Gastrocnemius medialis (tissue), 4 donors: ENCODE data around the gene UNC13A. TPM values are rescaled to one million over a fixed set of nuclear protein-coding genes. Genes with fewer than 3 reads are reported as not detected.

Source experiments
- ATAC-seq, 2 donors: fragments of 150-250 bp; one replicate each; pipeline ENCODE4 v1.9.1; 2016
- DNase-seq, 2 donors: peaks; one replicate each; pipeline ENCODE4 v3.0.0-alpha.2; 2019
- H3K27ac ChIP-seq, 4 donors: fragments of 200-600 bp; sonication (generic); 1 replicate in 1 of 4; 2 replicates in 3 of 4; pipeline ENCODE4 v1.5.1; 2016 to 2018; ENCODE audit warnings: mild to moderate bottlenecking in 2 of 4, moderate library complexity in 1 of 4
- H3K27me3 ChIP-seq, 3 donors: fragments of 200-600 bp; sonication (generic) in 2 of 3; 1 replicate in 1 of 3; 2 replicates in 2 of 3; pipeline versions ENCODE4 v1.5.1 to v1.6.0; 2016 to 2019; ENCODE audit warnings: mild to moderate bottlenecking in 1 of 3, moderate library complexity in 1 of 3
- H3K36me3 ChIP-seq, 2 donors: fragments of 200-600 bp; sonication (generic) in 1 of 2; one replicate each; pipeline ENCODE4 v1.5.1; 2017 to 2018
- H3K4me1 ChIP-seq, 2 donors: fragments of 200-600 bp; sonication (generic) in 1 of 2; one replicate each; pipeline ENCODE4 v1.5.1; 2016 to 2017; ENCODE audit warnings: mild to moderate bottlenecking in 2 of 2
- H3K4me3 ChIP-seq, 4 donors: fragments of 200-600 bp; sonication (generic) in 3 of 4; 1 replicate in 1 of 4; 2 replicates in 3 of 4; pipeline ENCODE4 v1.5.1; 2016 to 2019; ENCODE audit warnings: mild to moderate bottlenecking in 2 of 4
- H3K9me3 ChIP-seq, 3 donors: fragments of 200-600 bp; sonication (generic) in 2 of 3; 1 replicate in 1 of 3; 2 replicates in 2 of 3; pipeline ENCODE4 v1.5.1; 2016 to 2019
- POLR2A ChIP-seq, 2 donors: fragments of 450-650 bp; IDR thresholded peaks; one replicate each; pipeline ENCODE4 v1.6.1; 2017; ENCODE audit warnings: antibody characterized with exemption in 2 of 2, mild to moderate bottlenecking in 2 of 2, moderate library complexity in 2 of 2
- in situ Hi-C, 4 donors: fragments of 200-750 bp; cut with MboI; loops; one replicate each; pipeline versions ENCODE4 v1.15.0 to v1.8.0; 2017; ENCODE audit warnings: low sequenced_read_pairs in 4 of 4
- intact Hi-C: fragments of 100-400 bp; cut with DNase I; formaldehyde crosslinking; loops from one replicate; pipeline ENCODE4 v1.15.1; 2023; ENCODE audit warnings: low total_unique reads
- total RNA-seq, 4 donors: library from RNA; depleted of rRNA; stranded (reverse); fragments of >200 nt; gene quantifications; one replicate each; pipeline versions ENCODE4 v1.1.0 to v1.2.3, GENCODE V29; 2016
- TF ChIP-seq, protein P1 (sequence below), 5 experiments: fragments of 450-650 bp in 3 of 5; fragments of 200-600 bp in 2 of 5; sonication (generic) in 2 of 5; IDR thresholded peaks in 4 of 5; conservative IDR thresholded peaks in 1 of 5; 1 replicate in 4 of 5; 2 replicates in 1 of 5; pipeline ENCODE4 v1.5.1; 2016 to 2019; ENCODE audit warnings: antibody characterized with exemption in 5 of 5, mild to moderate bottlenecking in 3 of 5, moderate library complexity in 3 of 5

UNC13A gene
- total RNA-seq, 4 donors from 2014 or later = not detected

DNA sequence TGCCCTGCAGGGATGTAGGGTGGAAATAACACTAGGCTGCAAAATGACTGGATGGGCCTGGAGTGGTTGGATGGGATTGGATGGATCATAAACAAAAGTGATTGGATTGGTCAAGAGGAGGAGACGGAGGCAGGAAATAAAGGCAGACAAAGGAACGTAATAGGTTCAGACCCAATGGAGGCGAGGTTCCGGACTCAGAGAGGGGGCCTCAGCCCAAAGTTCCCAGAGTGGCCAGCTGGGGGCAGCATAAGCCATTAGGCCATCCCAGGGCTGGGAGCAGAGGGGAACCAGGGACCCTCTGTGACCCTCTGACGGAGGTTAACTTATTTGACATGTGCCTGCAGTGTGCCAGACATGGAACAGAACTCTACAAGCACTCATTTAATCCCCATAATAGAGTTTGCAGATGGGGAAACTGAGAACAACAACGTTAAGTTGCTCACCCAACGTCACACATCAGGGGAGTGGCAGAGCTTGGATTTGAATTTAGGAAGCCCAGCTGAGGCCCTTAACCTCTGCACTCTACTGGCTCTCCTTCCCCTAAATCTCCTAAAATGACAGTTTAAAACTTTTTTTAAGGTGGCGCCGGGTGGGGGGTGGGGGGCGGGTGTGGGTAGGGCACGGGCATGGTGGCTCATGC is 15.8 kb upstream of the UNC13A start:
- Histone ChIP-seq H3K27ac (no peak overlapping the region), H3K4me3 (no peak overlapping the region), H3K4me1 (no peaks in the 10 kb centered on the region), H3K27me3 (peaks cover 0 to 11% (median 11%) of the 10 kb centered on the region in 3 donors), H3K9me3 (no peaks in the 10 kb centered on the region), H3K36me3 (no peaks in the 10 kb centered on the region)
- intact Hi-C loops = loop anchor here (5.0 to 10.0 kb wide), 2 partner anchors 63 to 151 kb away; partner anchors contain the start of gene RPL18A
- in situ Hi-C loops = no loop called here
- ATAC-seq = no peak
- no peak for DNase-seq
- TF ChIP-seq POLR2A (IDR thresholded peaks at IDR 0.05) = no peak
- TF ChIP-seq, protein P1, sequence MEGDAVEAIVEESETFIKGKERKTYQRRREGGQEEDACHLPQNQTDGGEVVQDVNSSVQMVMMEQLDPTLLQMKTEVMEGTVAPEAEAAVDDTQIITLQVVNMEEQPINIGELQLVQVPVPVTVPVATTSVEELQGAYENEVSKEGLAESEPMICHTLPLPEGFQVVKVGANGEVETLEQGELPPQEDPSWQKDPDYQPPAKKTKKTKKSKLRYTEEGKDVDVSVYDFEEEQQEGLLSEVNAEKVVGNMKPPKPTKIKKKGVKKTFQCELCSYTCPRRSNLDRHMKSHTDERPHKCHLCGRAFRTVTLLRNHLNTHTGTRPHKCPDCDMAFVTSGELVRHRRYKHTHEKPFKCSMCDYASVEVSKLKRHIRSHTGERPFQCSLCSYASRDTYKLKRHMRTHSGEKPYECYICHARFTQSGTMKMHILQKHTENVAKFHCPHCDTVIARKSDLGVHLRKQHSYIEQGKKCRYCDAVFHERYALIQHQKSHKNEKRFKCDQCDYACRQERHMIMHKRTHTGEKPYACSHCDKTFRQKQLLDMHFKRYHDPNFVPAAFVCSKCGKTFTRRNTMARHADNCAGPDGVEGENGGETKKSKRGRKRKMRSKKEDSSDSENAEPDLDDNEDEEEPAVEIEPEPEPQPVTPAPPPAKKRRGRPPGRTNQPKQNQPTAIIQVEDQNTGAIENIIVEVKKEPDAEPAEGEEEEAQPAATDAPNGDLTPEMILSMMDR (IDR thresholded peaks at IDR 0.05 in 4 of 5, conservative IDR thresholded peaks at IDR 0.05 in 1 of 5) = peak; percentile 33 to 73 (median 56)

GRCh38 chr19:17695198-17695597 is 7.0 kb upstream of the UNC13A start:
- no peaks in the 10 kb centered on the region for H3K4me1 ChIP-seq
- H3K36me3 ChIP-seq = no peaks in the 10 kb centered on the region
- peaks cover 9 to 32% (median 20%) of the 10 kb centered on the region in 3 donors for H3K27me3 ChIP-seq
- intact Hi-C loops = no loop called here
- no peak overlapping the region for H3K4me3 ChIP-seq
- ATAC-seq = no peak
- no peak overlapping the region for H3K27ac ChIP-seq
- H3K9me3 ChIP-seq = no peaks in the 10 kb centered on the region
- TF ChIP-seq, protein P1 (IDR thresholded peaks at IDR 0.05 in 4 of 5, conservative IDR thresholded peaks at IDR 0.05 in 1 of 5) = no peak
- no peak for TF ChIP-seq POLR2A (IDR thresholded peaks at IDR 0.05)
- no peak for DNase-seq
- in situ Hi-C loops = no loop called here

GRCh38 chr19:17692566-17692965 is 4.4 kb upstream of the UNC13A start:
- TF ChIP-seq, protein P1 (IDR thresholded peaks at IDR 0.05 in 4 of 5, conservative IDR thresholded peaks at IDR 0.05 in 1 of 5) = no peak
- TF ChIP-seq POLR2A (IDR thresholded peaks at IDR 0.05) = no peak
- no peak for ATAC-seq
- in situ Hi-C loops = no loop called here
- Histone ChIP-seq H3K27me3 (peaks cover 28 to 44% (median 29%) of the 10 kb centered on the region in 3 donors), H3K4me1 (no peaks in the 10 kb centered on the region), H3K36me3 (no peaks in the 10 kb centered on the region), H3K4me3 (no peak overlapping the region), H3K27ac (no peak overlapping the region), H3K9me3 (no peaks in the 10 kb centered on the region)
- no peak for DNase-seq
- intact Hi-C loops = no loop called here

GRCh38 chr19:17688853-17689595 is 870 bp upstream of the UNC13A start:
- ATAC-seq = no peak
- Histone ChIP-seq H3K9me3 (no peaks in the 10 kb centered on the region), H3K36me3 (no peaks in the 10 kb centered on the region), H3K4me3 (no peak overlapping the region), H3K4me1 (peaks cover 0 to 5% of the 10 kb centered on the region in 2 donors), H3K27ac (no peak overlapping the region), H3K27me3 (peaks cover 41 to 77% (median 52%) of the 10 kb centered on the region in 3 donors)
- TF ChIP-seq POLR2A (IDR thresholded peaks at IDR 0.05) = no peak
- TF ChIP-seq, protein P1 (IDR thresholded peaks at IDR 0.05 in 4 of 5, conservative IDR thresholded peaks at IDR 0.05 in 1 of 5) = no peak
- intact Hi-C loops (no loop called here), in situ Hi-C loops (no loop called here)
- DNase-seq = no peak
